Measurements from ENCODE around the gene DZANK1. TPM values are rescaled to one million over a fixed set of nuclear protein-coding genes. Genes with fewer than 3 reads are reported as not detected.
"Not testable (repeated sequence)": the region's sequence is repeated elsewhere in the genome, so short reads cannot be mapped to it uniquely, and the experiment has no call there.

Gene DZANK1
- total RNA-seq (2014; rRNA removed; shearing (Covaris generic)), result 1.0 and 1.6 TPM in 2 replicates
- polyA plus RNA-seq (2014; cell fraction: nucleus; rRNA removed), result 1.3 and 1.9 TPM in 2 replicates

DNA sequence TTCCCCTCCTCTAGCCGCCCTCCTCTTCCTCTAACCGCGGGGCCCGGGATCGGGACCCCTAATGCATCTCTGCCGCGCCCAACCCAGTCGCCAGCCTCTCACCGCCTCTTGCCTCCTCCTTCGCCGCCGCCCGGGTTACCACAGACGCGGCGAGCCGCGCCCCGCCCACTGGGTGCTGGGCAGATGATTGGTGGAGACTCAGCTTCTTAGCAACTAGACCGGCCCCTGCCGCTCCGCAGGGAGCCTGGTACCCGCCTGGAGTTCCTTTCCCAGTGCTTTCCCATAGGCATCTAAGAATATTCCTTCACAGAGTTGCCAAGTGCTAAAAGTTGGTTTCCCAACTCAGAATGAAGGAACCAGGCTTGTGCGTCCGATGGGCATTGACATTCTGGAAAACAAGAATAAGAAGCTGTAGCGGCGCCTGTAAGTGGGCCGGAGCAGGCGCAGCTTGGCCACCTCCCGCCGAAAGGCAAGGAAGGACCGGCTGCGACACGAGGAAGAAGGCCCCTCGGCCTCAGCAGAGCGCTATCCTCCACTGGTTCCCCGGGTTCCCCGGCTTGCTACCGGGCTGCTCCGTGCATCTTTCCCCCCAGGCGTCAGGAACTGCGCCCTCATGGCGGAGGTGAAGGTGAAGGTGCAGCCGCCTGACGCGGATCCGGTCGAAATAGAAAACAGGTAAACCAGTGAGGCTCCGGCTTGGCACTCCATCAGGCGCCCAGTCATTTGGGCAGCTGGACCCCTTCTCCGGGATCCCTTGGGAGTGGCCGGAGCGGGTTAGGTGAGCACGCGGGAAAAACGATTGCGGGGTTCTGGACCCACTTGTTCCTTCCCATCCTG, at the start of gene DZANK1, which contains the start of gene POLR3F:
TSS of gene DZANK1 (minus strand) at position 137 of the 837 bp plus-strand sequence. CDS start 1,672 bp downstream, outside the sequence.
TSS of gene POLR3F (plus strand) at position 497 of the 837 bp plus-strand sequence. CDS start at position 614, 117 bp downstream.
- DNase-seq (ENCODE audit: extremely low read depth, low read depth), result peak; percentile 93

DNA sequence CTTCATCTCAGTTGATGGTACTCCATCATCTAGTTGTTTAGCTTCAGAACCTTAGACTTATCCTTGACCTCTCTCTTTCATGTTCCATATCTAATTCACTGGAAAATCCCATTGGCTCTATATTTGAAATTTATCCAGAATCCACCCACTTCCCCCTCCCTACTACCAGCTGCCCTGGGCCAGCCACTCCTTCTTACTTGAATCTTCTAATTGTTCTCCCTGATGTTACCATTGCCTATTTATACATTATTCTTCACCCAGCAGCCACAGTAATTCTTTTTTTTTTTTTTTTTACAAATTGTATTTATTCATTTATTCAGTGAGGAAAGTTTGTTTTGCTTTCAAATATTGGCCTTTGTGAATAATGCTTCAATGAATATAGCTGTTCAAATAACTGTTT, 49.1 kb upstream of the DZANK1 start:
- no peak for DNase-seq (ENCODE audit: extremely low read depth, low read depth)

DNA sequence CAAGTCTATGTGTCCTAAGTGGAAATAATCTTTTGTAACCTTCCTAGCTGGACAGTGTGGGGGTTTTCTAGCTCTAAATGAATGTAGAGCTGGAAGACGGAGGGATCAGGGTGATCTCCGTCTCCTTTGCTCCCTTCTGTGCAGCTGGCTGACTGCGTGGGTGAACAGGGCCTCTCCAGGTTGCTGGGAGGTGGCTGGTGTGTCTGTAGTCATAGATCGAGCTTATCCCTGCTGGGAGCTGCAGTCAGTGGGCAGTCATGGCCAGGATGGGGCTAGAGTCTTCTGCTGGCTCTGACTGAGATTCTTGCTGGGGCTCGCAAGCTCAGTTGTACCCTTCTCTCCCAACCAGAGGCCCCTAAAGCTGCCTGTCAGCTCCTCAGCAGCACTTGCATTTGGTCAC, 47.3 kb upstream of the DZANK1 start:
- no peak for DNase-seq (ENCODE audit: extremely low read depth, low read depth)

DNA sequence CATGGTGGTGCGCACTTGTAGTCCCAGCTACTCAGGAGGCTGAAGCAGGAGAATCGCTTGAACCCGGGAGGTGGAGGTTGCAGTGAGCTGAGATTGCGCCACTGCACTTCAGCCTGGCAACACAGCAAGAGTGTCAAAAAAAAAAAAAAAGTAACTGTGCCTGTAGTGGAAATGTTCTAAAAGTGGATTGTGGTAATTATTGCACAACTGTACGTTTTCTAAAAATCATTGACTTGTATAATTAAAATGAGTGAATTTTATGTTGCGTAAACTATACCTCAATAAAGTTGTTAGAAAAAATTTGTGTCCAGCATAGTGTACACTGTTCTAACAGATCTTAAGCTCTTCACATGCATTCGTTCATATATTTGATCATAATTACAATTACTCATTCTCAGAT, 46.4 kb upstream of the DZANK1 start:
- no peak for DNase-seq (ENCODE audit: extremely low read depth, low read depth)

DNA sequence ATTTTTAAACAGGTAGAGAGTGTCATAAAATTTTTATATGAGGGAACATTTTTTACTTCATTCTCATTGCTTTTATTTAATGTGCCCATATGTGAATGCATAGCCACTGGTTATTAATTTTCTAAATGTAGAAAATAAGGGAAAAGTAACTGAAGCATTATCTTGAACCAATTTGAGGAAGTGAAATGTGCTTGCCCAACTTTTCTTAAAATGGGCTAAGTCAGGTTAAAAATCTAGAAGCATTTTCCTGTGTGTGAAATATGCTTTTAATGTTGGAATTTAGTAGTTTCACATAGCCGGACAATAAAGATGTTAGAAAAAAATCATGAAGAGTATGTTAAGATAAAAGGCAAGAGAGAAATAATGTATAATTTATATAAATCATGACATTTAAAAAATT, 44.7 kb upstream of the DZANK1 start:
- DNase-seq (ENCODE audit: extremely low read depth, low read depth), result no peak

DNA sequence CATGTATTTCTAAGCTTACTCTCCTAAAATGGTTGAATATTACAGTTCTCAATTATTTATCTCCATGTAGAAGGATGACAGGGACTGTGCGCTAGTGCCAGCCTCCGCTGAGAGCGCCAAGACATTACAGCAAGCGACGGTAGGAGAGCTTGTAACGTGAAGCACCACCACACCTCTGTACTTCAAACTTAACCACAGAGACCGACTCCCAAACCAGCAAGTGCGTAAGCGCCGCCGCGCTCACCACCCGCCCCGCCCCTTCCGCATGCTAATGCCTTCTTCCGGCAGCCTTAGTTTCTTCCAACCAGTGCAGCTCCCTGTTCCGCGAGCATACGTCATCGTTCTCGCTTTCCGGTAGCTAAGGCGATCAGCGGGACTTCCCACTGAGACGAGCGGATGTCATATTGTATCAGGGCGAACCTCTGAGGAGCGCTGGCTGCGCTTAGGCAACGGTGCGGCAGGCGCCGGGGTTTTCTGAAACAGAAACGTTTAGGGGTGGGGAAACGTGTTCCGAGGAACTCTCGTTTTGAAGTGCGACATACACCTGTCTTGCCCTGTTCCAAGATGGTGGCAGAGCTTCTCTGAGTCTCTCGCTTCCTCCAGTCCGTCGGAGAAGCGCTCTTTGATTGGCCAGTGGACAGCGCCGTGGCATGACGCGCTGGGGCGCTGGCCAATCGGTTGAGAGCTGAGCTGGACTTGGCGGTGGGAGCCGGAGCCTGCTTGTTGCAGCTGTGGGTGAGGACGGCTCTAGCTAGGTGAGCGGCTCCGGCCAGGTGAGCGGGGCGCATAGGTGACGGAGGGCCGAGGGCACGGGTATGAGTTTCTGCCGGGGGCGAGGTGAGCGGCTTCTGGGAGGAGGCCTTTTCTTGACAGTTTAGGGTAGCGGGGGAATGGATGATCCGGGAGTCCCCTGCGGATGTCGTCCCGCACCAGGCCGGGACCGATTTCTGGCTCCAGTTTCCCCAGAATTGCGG, 40.7 kb upstream of the DZANK1 start, which contains the start of gene SEC23B:
TSS of gene SEC23B (plus strand) at position 723 of the 974 bp plus-strand sequence. CDS start 2,896 bp downstream, outside the sequence.
- peak; percentile 97 for DNase-seq (ENCODE audit: extremely low read depth, low read depth)

DNA sequence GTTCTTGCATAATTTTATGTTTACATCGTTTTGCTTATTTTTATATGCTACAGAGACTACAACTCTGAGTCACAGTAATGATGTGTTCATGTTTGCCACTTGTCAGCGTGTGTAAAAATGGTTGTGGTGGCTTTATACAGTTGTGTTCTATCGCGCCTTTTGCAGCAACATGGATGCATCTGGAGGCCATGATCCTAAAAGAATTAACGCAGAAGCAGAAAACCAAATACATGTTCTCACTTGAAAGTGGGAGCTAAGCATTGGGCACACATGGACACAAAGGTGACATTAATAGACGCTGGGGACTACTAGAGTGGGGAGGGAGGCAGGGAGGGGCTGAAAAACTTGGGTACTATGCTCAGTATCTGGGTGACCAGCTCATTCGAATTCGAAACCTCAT, 39.9 kb upstream of the DZANK1 start:
- DNase-seq (ENCODE audit: extremely low read depth, low read depth), result no peak

DNA sequence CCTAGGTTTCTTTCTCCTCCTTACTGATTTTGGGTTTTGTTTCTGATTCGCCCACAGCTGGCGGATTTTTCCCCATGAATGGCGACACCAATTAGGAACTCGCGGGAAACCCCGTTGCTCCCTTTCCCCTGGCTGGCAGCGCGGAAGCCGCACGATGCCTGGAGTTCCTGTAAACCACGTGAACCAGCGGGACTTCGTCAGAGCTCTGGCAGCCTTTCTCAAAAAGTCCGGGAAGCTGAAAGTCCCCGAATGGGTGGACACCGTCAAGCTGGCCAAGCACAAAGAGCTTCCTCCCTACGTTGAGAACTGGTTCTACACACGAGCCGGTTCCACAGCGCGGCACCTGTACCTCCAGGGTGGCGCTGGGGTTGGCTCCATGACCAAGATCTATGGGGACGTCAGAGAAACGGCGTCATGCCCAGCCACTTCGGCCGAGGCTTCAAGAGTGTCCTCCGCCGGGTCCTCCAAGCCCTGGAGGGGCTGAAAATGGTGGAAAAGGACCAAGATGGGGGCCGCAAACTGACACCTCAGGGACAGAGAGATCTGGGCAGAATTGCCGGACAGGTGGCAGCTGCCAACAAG, 37.7 kb upstream of the DZANK1 start:
- no peak for DNase-seq (ENCODE audit: extremely low read depth, low read depth)

DNA sequence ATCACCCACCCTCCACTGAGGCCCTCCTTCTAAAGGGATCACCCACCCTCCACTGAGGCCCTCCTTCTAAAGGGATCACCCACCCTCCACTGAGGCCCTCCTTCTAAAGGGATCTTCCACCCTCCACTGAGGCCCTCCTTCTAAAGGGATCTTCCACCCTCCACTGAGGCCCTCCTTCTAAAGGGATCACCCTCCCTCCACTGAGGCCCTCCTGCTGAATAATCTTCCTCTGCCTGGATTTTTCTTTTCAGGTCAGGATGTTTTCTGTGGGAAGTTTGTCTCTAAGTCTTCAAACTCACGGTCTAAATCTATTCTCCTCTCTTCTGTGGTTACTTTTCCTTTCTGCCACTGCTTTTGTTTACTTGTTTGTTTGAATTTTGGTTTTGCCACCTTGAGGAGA, 34.8 kb upstream of the DZANK1 start:
- DNase-seq (ENCODE audit: extremely low read depth, low read depth), result not testable (repeated sequence)

DNA sequence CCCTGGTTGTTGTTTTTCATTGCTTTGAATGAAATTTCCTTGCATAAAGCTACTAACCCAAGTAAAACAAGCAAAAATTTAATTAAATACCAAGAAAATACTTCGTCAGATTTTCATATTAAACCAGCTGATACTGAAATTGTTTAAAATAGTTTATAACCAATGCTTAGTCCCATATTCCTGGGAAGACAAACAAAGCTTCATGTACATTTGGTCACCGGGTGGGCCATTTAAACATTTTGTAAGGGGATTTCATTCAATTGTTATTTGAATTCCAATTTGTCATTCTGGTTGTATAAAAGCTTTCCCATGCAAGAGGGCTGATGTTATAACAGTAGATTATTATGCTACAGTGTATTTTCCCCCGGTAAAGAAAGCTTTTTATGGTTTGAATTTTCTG, 30.8 kb upstream of the DZANK1 start:
- DNase-seq (ENCODE audit: extremely low read depth, low read depth), result no peak

DNA sequence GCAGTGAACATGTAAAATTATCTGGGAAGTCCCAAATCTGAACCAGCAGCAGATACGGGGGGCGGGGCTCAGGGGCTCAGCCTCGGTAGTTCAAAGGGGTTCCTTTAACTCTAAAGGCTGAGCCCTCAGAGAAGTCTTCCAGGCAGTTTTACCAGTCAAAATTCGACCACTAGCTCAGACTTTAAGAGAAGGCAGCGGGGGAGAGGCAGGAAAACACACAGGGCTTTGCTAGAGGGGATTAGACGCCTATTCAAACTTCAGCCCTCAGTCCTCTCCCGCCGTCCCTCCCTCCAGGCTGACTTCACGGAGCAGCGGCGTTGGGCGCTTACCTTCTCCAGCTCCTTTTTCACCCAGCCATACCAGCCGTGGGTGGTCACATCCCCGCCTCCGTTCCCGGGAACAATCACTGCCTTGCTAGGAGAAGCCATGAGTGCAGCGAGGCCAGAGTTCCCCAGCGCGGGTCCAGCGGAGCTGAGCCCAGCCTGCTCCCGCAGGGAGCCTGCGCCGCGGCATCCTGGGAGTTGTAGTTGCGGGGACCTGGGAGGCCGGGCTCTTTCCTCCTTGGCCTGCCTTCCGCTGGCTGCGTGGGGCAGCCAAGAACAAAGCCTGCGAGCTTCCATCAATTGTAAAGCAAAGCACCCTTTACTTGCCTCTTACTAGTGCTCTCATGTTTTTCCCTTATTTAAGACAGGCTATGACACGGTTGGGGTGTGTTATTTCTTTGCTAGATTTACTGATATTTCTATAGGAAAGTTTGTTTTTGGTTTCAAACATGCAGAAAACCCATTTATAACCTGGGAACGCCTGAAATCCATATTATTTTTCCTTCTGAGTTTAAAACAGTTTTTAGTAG, 30.1 kb upstream of the DZANK1 start, which contains the start of gene RBBP9:
TSS of gene RBBP9 (minus strand) at position 486 of the 853 bp plus-strand sequence. CDS start at position 428, 58 bp downstream.
- DNase-seq (ENCODE audit: extremely low read depth, low read depth), result peak; percentile 79

DNA sequence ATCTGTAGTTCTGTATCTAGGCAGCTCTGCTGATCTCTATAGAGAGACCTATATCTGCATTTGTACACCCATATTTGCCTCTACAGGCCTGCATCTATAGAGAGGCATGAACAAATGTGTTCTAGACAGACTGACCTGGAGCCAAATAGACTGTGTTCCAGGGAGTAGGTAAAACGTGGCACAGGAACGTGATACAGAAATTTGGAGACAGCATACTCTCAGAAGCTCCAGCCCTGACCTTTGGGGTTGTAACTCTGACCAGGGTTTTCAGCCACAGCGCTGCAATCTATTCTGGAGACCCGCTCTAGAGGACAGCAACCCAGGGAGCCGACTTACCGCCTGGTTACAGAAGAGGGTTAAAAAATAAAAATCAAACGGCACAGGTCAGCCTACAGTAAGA, 29.2 kb upstream of the DZANK1 start:
- DNase-seq (ENCODE audit: extremely low read depth, low read depth), result no peak

DNA sequence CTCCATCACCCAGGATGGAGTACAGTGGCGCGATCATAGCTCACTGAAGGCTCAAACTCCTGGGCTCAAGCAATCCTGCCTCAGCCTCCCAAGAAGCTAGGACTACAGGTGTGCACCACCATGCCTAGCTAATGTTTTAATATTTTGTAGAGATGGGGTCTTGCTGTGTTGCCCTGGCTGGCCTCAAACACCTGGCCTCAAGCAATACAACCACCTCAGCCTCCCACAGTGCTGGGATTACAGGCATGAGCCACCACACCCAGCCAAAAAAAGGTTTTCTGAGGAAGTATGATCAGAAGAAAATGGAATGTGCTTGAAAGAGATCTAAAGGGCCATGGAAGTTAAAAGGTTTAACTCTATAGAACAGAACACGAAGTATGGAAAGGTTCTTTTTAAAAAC, 21.5 kb upstream of the DZANK1 start:
- DNase-seq (ENCODE audit: extremely low read depth, low read depth), result no peak

DNA sequence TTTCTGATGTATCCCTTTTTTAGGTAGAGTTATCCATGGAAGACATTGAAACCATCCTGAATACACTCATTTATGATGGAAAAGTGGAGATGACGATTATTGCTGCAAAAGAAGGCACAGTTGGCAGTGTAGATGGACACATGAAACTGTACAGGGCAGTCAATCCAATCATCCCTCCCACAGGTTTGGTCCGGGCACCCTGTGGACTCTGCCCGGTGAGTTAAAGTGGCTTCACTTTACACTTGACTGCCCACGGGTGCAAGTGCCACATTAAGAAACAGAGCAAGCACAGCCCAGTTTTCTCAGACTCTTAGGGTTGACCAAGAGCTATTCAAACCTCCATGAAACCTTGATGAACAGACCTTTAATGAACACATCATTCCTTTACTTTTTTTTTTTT, 14.8 kb upstream of the DZANK1 start:
- DNase-seq (ENCODE audit: extremely low read depth, low read depth), result no peak

DNA sequence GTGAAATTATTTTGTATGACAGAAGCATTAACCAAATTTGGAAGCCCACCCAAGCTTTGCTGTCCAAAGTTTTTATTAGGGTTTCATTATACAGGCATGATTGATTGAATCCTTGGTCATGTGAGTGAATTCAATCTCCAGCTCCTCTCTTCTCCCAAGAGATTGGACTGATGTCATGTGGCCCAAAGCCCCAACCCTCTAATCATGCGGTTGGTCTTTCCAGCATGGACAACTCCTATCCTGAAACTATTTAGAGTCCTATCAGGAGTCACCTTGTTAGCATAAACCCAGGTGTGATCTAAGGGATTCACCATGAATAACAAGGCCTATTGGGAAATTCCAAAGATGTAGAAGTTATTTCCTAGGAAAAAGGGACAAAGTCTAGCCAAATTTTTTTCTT, 11.0 kb upstream of the DZANK1 start:
- no peak for DNase-seq (ENCODE audit: extremely low read depth, low read depth)

DNA sequence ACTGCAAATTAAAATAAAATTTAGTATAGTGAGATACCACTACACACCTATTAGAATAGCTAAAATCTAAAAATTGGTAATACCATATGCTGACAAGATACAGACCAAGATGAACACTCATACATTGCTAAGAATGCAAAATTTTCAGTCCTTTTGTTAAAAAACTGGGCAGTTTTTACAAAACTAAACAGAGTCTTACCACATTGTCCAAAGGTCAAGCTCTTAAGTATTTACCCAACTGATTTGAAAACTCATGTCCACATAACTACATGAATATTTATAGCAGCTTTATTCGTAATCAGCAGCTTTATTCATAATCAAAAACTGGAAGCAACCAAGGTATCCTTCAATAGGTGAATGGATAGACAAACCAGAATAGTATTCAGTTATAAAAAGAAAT, 10.4 kb upstream of the DZANK1 start:
- no peak for DNase-seq (ENCODE audit: extremely low read depth, low read depth)

DNA sequence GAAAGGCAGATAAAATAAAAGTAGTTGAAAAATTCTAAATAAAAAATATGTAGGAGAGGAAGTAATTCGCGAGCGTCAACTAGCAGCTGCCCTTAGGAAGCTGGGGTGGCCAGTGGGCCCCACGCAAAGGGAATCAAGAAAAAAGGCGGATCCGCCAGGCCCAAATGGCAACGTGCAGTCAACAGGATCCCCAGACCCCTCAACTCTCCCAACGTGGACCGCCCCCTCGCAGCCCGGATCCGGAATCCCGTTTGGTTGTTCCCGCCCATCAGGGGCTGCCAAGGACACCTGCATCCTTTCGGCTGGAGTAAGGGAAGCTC, 296 bp downstream of the DZANK1 start:
- no peak for DNase-seq (ENCODE audit: extremely low read depth, low read depth)

DNA sequence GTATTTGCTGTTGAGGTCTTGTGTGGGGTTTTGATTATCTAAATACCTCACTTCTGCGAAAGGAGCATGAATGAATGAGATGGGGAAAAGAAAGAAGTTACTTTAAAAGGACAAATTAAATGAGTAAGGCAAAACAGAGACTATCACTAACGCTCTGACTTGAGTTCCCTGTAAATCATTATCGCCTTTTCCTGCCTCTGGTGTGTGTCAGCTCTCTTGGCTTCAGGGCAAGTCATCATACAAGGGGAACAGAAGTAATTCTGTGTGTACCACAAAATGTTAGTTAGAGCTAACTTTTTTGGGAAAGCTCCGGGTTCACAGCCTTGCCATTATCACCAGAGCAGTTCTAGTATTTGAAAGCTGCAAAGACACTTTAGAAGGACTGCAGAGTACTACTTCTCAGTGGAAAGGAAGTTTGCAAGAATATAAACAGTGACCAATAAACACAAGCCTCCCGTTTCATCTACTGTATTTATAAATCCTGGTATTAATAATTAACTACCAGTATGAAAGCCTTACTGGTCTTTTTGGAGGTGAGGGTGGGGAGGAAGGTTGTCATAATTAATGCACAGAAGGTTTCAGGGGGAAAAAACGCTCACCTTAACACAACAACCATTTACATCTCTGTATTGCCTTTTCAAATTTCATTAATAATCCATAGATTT, 1.2 kb downstream of the DZANK1 start:
- DNase-seq (ENCODE audit: extremely low read depth, low read depth), result no peak

DNA sequence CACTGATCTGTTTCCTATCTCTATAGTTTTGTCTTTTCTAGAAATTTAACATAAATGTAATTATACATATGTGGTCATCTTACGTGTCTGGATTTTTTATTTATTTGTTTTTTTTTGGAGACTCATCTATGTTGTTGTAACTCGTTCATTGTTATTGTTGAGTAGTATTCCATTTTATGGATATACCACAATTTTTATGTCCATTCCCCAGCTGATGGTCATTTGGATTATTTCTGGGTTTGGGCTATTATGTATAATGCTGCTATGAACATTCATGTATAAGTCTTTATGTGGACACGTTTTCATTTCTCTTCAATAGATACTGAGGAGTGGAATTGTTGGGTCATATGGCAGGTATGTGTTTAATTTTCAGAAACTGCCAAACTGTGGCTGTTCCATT, 10.2 kb downstream of the DZANK1 start:
- DNase-seq (ENCODE audit: extremely low read depth, low read depth), result no peak
